GM12873 (cell line): Measurements from ENCODE around the gene G2E3.

Experiments
- CTCF ChIP-seq: IDR thresholded peaks from 2 replicates; pipeline ENCODE4 v1.5.1; 2012; ENCODE audit warnings: low read depth, mild to moderate bottlenecking, moderate library complexity, low read length, control low read depth; ENCODE audit not compliant: insufficient read depth; ENCODE audit errors: missing control alignments

The G2E3 gene

GRCh38 chr14:30525833-30526232 is 33.1 kb upstream of the G2E3 start:
- TF ChIP-seq CTCF = no peak

- no peak for TF ChIP-seq CTCF
Measured at GRCh38 chr14:30527196-30527595, 31.8 kb upstream of the G2E3 start.

- TF ChIP-seq CTCF = no peak
Measured at GRCh38 chr14:30528119-30528518, 30.8 kb upstream of the G2E3 start.

- TF ChIP-seq CTCF = no peak
Measured at GRCh38 chr14:30528778-30529642, 29.9 kb upstream of the G2E3 start.

- no peak for TF ChIP-seq CTCF
Measured at GRCh38 chr14:30532264-30532663, 26.7 kb upstream of the G2E3 start.

GRCh38 chr14:30533126-30533525 is 25.8 kb upstream of the G2E3 start:
- no peak for TF ChIP-seq CTCF

GRCh38 chr14:30541318-30541717 is 17.6 kb upstream of the G2E3 start:
- TF ChIP-seq CTCF = no peak
